ENCODE data around the gene ZNF385A.

The ZNF385A gene

DNA sequence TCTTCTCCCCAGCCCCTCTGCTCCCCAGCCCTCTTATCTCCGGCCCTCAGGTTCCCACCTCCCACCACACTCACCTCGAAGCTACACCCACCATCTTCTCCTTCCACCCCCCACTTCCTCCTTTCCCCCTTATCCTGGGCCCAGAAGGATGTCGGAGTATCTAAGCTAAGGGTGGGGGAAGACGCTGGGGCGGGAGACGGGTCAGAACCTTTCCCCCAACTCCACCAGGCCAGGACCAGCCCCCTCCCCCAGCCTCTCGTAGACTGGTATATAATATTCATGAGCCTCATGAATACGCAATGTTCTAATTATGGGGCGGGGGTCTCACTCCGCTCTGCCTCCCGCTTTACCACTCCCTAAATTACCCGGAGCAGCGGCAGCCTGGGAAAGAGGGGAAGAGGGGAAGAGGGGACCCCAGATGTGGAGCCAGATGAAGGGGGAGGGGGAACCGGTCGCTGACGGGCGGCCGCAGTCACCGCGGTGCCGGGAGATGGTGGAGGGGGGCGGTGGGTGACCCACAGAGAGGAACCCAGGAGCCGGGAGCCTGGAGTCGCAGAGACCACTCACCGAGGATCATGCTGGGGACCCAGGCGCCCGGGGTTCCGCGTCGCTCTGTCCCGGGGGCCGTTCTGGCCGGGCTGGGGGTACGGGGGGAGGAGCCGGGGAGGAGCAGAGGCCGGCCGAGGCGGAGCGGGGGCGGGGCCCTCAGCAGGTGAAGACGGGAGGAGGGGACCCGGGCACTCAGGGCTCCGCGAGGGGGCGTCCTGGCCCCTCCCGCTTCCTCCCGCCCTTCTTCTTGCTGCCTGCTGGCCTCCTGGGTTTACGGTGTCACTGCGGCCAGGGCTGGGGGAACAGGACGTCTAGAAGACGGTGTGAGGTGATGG is 6.4 kb upstream of the ZNF385A start:
- DNase-seq: peak; percentile 91

DNA sequence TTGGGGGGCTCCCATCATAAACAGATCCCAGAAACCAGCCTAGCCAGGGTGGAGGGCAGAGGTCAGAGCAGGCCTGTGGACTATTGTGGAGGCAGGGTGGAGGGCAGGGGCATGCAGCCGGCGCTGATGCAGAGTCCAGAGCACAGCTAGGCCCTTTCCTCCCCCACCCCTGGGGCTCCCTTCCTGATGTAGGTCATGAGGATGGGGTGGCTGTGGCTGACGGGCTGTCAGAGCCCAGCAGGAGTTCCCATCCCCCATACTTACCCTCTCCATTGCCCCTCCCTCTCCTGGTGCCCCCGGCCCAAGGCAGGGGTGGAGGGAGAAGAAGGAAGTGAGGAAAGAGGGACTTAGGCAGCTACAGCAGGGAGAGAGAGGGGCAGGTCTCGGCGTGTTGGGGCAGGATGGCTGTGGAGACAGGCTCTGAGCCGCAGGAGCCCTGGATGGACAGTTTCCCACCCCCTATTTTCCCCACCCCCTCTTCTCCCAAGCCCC is 5.7 kb upstream of the ZNF385A start:
- DNase-seq: peak; percentile 75

DNA sequence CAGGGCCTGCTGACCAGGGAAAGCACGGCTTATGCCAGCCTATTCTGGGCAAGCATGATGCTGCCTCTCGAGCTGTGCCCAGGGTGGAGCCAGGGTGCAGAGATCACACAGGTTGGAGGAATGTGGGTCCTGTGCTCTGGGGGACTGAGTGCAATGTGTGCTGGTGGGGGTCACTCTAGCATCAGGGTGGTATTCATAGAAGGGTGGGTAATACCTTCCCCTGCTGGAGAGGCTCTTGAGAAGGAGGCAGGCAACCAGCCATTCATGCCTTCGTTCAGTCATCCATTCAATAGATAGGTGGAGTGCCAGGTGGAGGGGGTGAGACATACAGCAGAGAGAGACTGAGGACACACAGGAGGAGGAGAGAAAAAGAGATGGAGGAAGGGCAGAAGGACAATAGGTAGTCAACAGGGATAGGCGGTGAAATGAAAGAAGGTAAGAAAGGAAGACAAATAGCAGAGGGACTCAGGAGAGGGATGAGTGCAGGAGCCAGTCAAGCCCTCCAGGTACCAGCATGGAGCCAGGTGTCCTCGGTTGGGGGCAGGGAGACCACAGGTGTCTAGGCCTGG is 5.2 kb upstream of the ZNF385A start:
- no peak for DNase-seq

DNA sequence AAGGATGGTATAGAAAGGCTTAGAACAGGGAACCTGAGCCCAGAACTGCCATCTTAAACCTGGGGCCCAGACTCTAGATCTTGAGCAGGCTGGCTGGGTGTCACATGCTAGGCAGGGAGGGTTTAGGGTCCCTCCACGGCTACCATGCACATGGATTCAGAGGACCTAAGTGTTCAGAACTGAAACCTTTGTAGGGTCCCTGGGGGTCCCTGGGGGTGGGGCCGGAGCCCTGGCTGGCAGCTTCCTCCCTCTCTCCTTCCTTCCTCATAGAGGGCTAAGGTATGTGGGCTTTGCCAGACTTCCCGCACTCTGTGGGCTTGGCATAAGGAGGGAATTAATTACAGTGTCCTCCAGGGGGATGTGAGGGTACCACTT is 4.6 kb upstream of the ZNF385A start:
- no peak for DNase-seq

DNA sequence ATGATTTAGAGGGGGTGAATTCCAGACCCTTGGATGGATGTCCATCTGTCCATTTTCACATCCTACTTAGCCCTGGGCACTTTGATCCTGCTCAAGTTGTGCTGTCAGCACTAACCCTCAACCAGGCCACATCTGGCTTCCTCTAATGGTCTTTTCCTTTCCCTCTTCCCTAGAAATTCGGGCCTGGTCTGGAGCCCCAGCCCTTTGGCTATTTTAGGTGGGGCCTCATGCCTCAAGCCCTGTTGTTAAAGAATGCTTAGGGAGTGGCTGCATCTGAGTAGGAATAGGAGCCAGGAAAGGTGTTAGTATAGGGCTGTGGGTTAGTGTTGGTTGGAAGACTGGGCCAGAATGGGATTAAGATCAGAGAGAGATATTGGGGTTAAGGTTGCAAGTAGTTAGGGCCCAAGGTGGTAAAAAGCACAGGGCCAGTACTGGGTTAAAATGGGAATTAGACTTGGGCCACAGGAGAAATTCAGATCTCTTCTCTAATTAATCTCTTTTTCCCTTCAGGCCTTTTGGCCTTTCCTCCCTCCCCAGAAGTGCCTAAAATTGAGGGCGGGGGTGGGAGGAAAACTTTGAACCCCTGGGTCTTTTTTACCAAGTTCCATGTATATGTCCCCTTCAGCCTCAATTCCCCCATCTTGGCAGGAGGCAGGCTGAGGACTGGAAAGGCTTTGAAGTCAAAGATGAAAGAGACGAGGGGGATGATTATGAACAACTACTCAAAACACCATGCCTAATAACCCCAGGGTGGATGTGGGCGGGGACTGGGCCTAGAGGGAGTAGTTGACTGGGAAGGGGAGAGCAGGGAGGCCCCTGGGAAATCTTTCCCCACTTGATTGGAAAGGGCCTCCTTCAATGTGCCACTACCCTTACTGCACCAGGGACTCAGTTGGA is 4.0 kb upstream of the ZNF385A start:
- peak; percentile 56 for DNase-seq

DNA sequence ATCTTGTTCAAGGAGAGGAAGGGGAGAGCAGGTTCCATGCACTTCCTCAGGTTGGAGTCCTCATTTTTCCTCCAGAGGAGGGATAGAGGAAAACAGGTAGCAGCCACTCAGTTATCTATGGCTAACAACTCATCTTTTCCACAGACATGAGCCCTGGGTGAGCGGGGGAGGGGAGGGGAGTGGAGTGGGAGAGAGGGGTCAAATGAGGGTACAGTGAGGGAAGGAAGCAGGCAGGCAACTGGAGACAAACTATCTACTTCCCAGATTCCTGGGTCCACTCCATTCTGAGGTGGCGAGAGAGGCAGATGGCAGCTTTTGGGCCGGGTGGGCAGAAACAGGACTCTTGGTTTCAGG is 2.6 kb upstream of the ZNF385A start:
- no peak for DNase-seq

DNA sequence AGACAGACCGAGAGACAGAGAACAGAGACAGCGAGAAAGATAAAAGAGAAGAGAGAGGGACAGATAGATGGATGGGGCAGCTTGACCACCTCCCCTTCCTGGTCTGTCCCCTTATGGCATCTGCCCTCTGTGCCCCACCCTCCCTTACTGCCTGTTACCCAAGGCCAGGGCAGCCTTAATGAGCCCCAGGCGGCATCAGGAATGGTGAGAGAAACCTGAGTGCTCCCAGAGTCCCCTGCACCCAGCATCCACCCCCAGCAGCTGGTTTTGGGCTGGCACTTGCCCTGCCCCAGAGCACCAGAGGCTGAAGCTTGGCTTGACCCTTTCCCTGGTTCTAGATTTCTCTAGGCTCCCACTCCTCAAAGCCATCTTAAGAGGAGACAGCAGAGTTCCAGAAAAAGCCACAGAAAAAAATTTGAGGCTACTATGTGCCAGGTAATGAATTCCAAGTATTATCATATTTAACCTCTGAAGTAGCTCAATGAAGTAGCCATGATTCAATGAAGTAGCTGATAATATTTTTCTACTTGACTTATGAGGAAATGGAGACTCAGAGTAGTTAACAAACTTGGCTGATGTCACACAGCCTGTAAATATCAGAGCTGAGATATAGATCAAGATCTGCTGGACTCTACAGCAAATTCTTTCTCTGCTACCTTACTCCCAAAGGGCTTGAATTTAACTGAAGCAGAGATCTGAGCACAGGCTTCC is 2.0 kb upstream of the ZNF385A start:
- no peak for DNase-seq

DNA sequence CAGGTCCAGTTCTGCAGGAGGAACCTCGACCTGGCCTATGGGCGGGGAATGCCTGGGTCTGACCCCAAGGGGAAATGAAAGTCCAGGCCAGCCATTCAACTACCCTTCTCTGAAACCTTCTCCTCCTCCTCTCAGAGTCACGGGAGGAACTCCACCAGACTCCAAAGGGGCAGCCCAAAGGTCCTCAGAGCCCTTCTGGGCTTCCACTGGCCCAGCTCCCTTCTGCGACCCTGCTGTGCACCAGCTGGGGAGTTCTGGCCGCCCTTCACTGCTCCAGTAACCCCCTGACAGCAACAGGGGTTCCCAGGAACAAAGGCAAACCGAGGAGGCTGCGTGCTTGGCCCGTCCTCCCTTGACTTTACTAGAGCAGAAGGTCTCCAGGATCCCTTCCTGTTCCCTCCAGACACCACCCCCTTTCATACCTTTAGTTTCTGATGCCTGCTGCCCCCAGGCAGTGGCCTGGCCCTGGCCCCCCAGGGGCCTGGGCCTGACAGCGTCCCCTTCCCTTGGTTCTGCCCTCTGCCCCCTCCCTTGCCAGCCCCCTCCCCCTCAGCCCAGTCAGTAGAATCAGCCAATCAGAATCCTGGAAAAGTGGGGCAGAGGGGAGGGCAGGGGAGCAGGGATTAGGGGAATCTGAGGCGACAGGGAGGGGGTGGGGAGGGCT is 850 bp upstream of the ZNF385A start:
- DNase-seq: peak; percentile 35

DNA sequence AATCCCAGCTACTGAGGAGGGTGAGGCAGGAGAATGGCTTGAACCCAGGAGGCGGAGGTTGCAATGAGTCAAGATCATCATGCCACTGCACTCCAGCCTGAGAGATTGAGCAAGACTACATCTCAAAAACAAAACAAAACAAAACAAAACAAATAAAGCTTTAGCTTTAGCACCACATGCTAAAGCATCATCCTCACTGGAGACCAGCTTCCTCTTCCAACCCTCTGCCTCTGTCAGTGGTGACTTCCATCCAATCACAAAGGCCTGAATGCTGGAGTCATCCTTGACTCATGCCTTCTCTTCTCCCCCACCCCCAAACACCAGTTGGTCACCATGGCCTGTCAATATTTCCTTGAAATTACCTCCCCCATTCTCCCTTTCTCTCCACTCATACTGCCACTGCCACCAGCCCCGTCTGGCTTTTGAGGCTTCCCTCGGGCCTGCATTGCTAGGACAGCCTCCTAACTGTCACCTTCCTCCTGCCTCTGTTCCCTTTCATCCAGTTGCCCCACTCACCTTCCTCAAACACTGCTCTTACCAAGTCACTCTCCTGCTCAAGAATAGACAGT is 1.4 kb downstream of the ZNF385A start:
- DNase-seq: no peak

DNA sequence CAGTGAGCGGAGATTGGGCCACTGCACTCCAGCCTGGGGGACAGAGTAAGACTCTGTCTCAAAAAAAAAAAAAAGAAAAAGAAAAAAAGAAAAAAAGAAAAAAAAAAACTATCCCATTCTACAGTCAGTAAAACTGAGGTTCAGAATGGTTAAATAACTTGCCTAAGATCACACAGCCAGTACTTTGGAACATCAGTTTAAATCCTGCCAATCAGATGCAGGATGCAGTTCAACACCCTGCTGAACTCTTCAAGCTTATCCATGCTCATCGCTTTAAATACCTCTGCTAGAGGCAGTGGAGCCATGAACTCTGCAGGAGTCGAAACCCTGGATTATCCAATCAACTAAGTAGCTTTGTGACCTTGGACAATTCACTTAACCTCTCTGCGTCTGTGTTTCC is 3.4 kb downstream of the ZNF385A start:
- DNase-seq: no peak

DNA sequence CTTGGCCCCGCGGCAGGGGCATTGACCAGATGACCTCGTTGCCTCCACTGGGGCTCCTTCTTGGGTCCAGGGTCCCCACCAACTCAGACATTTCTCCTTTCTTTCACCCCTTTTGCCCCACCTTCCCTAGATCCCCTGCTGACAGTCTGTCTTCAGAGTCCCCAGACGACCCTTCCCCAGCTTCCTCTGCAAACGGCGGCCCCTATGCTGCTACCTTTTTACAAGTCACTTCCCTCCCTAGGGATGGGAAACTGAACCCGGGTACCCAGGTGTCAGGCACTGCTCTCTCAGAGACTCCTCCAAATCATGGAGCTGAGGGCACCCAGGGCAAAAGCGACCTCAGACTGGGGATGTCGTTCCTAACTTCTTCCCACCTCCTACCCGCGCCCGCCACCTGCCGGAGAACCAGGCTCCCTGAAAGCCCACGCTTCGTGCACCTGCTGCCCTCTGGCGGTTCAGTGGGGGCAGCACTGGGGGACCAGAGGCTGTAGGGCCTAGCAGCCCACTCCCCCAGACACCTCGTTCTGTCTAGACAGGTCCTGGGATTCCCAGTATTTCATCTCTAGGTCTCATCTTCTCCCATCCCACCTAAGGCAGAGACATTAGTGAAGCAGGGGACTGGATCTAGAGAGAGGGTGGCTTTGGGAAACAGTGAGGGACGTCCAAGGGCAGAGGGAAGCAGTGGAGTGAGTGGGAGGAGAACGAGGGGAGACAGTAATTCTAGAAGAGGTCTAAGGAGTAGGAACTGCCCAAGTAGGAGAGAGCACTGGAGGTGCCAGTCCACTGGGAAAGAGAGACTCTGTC is 4.9 kb downstream of the ZNF385A start:
- DNase-seq: peak; percentile 95

DNA sequence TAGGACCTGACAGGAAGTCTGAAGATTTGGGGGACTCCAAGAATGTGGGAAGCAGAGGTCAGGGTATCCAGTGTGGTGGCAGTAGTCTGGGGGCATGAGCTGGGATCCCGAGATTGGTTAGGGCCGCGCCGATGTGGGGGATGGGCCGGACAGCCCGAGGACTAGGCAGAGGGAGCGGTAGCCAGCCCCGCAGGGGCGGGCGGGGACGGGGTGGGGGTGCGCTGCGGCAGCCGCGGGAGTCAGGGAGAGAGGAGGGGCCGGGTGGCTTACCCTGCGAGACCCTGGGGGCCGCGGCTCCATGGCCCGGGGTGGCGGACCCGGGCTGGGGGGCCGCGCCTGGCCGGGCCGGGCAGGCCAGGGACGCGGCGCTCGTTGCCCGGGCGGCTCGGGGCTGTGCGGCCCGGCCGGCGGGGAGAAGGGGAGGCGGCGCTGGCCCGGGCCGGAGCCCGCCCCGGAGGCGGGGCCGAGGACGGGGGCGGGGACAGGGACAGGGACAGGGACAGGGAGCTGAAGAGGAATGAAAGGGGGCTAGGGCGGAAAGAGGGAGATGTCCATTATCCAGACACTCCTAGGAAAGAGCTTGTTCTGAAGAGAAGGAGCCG is 5.6 kb downstream of the ZNF385A start:
- peak; percentile 82 for DNase-seq

DNA sequence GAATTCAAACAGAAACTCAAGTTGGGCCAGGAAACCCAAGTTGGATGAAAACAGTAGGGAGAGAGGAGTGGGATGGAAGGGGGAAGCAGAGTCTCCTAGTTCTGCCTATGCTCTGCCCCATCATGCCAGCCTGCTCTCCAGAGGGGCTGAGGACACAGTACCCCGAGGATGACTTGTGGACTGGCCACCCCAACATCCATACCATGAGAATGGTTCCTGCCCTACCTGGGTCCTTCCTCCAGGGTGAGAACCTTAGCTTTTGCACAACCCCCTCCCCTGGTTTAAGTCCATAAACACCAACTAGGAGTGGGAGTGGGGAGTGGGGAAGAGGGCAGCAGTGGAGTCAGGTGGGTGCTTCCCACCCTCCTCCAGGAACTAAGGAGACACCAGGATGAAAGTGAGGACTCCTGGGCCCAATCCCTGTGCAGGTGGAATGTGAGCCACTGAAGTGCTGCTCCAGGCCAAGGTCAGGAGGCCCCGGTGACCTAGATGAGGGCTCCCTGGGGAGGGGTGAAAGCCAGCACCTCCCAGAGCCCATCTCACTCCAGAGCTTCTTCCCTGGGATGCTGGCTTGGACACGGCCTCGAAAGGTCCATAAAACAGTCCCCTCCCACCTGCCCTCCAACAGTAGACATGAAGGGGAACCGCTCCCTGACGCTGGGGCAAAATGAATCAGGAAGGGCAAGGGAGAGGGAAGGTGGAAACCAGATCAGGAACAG is 6.6 kb downstream of the ZNF385A start:
- no peak for DNase-seq

DNA sequence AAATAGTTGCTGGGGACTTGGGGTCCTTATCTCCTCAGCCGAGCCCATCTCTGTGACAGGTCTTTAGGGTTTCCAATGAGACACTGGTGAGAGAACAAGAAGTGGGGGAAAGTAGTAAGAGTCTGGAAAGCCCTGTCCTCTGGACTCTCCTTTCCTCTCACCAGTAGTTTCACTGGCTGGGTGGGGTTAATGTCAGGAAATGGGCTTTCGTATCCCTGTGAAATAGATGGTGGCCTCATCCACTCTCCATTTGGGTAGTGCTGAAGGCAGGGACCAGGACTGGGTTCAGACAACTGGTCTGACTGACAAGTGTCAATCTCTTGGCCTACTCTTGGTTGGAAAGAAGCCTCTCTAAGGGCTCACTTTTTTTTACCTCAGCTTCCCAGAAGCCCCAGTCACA is 7.5 kb downstream of the ZNF385A start:
- DNase-seq: no peak

DNA sequence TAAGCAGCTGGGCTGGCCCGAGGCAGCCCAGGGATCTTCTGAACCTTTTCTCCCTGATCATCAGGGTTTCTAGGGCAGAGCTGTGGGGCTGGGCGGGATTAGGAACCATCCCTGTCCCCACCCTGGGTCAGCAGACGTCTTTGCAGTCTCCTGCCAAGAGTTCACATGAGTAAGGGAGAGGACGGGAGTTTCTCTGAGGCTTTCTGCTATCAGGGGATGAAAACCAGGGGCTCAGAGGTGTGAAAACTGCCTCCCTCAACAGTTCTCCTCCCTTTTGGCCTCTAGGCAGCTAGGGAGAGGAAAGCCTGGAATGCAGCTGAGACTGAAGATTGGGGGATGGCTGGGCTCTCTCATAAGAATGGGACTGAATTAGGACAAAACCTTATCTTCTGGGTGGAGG is 7.9 kb downstream of the ZNF385A start:
- DNase-seq: no peak

DNA sequence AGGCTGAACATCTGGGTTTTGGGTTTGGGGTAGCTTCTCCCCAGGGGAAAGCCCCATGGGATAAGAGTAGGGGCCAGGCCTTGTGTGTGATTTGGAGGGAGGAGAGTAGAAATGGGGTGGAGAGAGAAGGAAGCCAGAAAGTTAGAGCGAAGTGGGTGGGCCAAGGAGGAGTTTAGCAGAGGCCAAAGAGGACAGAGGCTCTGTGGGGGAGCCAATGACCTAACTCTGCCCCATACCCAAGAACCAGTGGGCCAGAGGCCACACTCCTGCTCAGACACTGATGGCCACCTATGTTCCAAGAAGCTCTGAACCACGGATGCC is 9.3 kb downstream of the ZNF385A start:
- no peak for DNase-seq

DNA sequence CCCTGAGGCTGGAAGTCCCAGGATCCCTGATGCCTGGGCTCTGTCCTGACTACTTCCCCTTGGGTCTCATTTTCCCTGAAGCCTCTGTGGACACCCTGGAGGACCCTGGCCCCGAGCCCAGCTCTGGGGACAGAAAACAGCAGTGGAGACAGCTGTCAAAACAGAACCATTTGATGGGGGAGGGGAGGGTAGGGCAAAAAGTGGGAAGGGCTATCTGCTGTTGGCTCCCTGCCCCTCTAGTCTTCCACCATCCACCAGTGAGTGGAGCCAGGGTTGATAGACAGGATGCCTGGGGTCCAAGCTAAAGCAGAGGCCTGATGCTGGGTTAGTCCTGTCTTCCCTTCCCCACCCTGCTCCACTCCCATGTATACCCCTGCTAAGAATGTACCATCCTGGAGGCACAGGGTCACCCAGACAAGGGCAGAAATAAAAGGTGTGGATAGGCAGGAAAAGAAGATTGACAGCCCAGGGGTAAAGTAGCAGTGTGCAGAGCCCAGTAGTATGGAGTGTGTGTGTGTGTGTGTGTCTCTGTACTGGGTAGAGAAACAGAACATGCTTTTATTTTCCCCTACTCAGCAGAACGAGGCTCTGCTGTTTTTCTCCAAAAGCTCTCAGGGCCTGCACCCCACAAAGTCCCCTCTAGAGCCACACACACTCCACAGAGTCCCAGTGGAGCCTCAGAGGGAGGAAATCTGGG is 9.8 kb downstream of the ZNF385A start:
- DNase-seq: peak; percentile 94

DNA sequence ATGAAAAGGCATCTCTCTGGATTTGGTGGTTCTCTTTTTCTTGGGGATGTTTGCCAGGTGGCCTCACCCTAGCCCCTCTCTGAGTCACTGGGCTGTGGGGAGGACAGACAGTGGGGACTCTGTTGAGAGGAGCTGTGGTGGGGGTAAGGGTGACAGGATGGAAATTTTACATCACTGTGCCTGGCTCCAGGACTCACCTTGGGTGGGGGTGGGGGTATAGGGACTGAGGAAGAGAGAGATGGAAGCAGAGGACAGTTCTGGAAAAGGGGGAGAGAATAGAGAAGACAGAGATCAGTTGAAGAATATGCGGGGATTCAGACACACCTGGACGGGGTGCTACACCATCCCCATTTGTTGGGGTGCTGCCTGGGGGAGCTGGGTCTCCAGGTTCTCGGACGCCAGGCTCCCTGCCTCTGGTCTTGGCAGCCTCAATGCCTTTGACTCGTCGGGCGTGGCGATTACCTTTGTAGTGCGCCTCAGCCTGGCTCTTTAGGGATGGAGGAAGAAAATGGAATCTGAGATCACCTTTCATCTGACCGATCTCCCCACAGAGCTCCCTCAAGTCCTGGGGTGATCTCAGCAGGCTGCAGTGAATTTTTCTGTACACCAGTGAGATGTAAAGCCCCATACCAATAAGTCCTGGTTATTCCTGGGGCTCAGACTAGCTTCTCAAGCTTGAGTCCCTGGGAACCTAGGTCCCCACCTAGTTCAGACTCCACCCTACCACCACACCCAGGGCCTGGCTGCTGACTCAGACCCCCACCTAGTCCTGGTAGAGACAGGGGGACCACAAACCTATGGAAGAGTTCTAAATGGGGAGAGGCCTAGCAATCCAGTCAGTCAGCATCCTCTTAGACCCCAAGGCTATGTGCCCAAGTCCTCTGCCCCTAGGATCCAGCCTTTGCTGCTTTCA is 10.6 kb downstream of the ZNF385A start:
- peak; percentile 87 for DNase-seq

Measured in NCI-H69 (cell line).